ENCODE data around the gene RAPGEF4. TPM values are rescaled to one million over a fixed set of nuclear protein-coding genes. Genes with fewer than 3 reads are reported as not detected.
A peak's percentile ranks its signal among the peaks of the same experiment; 100 is the strongest.
"Not testable (repeated sequence)": the region's sequence is repeated elsewhere in the genome, so short reads cannot be mapped to it uniquely, and the experiment has no call there.

Gene RAPGEF4
- total RNA-seq, 1 experiment from 2014 or later: 2.4 TPM

- DNase-seq (ENCODE audit: low read depth): peak; percentile 70
Observed at GRCh38 chr2:173033084-173033483, 297.4 kb downstream of the RAPGEF4 start.

- no peak for DNase-seq (ENCODE audit: low read depth)
Observed at GRCh38 chr2:173034143-173034542, 298.5 kb downstream of the RAPGEF4 start.

- no peak for DNase-seq (ENCODE audit: low read depth)
Observed at GRCh38 chr2:173037245-173038120, 301.8 kb downstream of the RAPGEF4 start.

GRCh38 chr2:173038257-173038656, 302.6 kb downstream of the RAPGEF4 start:
- not testable (repeated sequence) for DNase-seq (ENCODE audit: low read depth)

- DNase-seq (ENCODE audit: low read depth): no peak
Observed at GRCh38 chr2:173040729-173041128, 305.1 kb downstream of the RAPGEF4 start.

- DNase-seq (ENCODE audit: low read depth): no peak
Observed at GRCh38 chr2:173043476-173043875, 307.8 kb downstream of the RAPGEF4 start.

GRCh38 chr2:173043897-173044519, 308.4 kb downstream of the RAPGEF4 start:
- no peak for DNase-seq (ENCODE audit: low read depth)

- peak; percentile 21 for DNase-seq (ENCODE audit: low read depth)
Observed at GRCh38 chr2:173044686-173045085, 309.0 kb downstream of the RAPGEF4 start.

- DNase-seq (ENCODE audit: low read depth): no peak
Observed at GRCh38 chr2:173045181-173045580, 309.5 kb downstream of the RAPGEF4 start.

- DNase-seq (ENCODE audit: low read depth): no peak
Observed at GRCh38 chr2:173048522-173048896, 312.9 kb downstream of the RAPGEF4 start.

- DNase-seq (ENCODE audit: low read depth): peak; percentile 97
Observed at GRCh38 chr2:173048897-173049661, 313.4 kb downstream of the RAPGEF4 start.

GRCh38 chr2:173049831-173050230, 314.2 kb downstream of the RAPGEF4 start:
- DNase-seq (ENCODE audit: low read depth): no peak

GRCh38 chr2:173050684-173051083, 315.0 kb downstream of the RAPGEF4 start:
- DNase-seq (ENCODE audit: low read depth): no peak

GRCh38 chr2:173051463-173052215, 316.0 kb downstream of the RAPGEF4 start:
- DNase-seq (ENCODE audit: low read depth): no peak

GRCh38 chr2:173053043-173053699, 317.5 kb downstream of the RAPGEF4 start:
- DNase-seq (ENCODE audit: low read depth): no peak

- no peak for DNase-seq (ENCODE audit: low read depth)
Observed at GRCh38 chr2:173054466-173054865, 318.8 kb downstream of the RAPGEF4 start.

- no peak for DNase-seq (ENCODE audit: low read depth)
Observed at GRCh38 chr2:173056705-173057364, 321.2 kb downstream of the RAPGEF4 start.

GRCh38 chr2:173058097-173058496, 322.5 kb downstream of the RAPGEF4 start:
- DNase-seq (ENCODE audit: low read depth): no peak

- DNase-seq (ENCODE audit: low read depth): peak; percentile 21
Observed at GRCh38 chr2:173058673-173059072, 323.0 kb downstream of the RAPGEF4 start.

GRCh38 chr2:173059292-173059691, 323.6 kb downstream of the RAPGEF4 start:
- no peak for DNase-seq (ENCODE audit: low read depth)

Measured in RPMI7951 (cell line).